Panc1 (cell line): ENCODE results near the gene TMA7B. TPM values are rescaled to one million over a fixed set of nuclear protein-coding genes. Genes with fewer than 3 reads are reported as not detected.

ENCODE experiments used
- ATAC-seq: fragments of 200-7000 bp; cut with Tn5 transposase; 2 replicates; pipeline ENCODE4 v1.9.1; 2020; ENCODE audit warnings: mild to moderate bottlenecking, moderate library complexity
- BruUV-seq: library from RNA; stranded (reverse); fragments of 400-500 nt; replicated peaks from 2 replicates; lab custom pipeline; 2021; lab: Mats Ljungman, UMichigan
- CTCF ChIA-PET: fragments of 300-600 bp; sonication (Branson Sonifier 250); formaldehyde crosslinking; loops from one replicate; lab custom pipeline; 2022; ENCODE audit warnings: antibody characterized with exemption; lab: Charles Lee
- POLR2A ChIA-PET: fragments of 300-600 bp; sonication (Branson Sonifier 250); formaldehyde crosslinking; loops from one replicate; lab custom pipeline; 2022; ENCODE audit warnings: antibody characterized with exemption; lab: Charles Lee
- DNase-seq: peaks from one replicate; pipeline ENCODE4 v3.0.0-alpha.2; 2010; ENCODE audit warnings: low read depth, low spot score
- H3K27ac ChIP-seq: 2 replicates; pipeline ENCODE4 v1.5.1; 2011; ENCODE audit warnings: mild to moderate bottlenecking, low read length, inconsistent platforms
- H3K27me3 ChIP-seq: fragments of 200-500 bp; sonication (Bioruptor generic); 2 replicates; pipeline ENCODE4 v1.6.0; 2014; ENCODE audit warnings: low read length, inconsistent platforms; ENCODE audit not compliant: control insufficient read depth, insufficient read depth
- H3K36me3 ChIP-seq: fragments of 200-500 bp; sonication (Bioruptor generic); 2 replicates; pipeline ENCODE4 v1.5.1; 2014; ENCODE audit warnings: inconsistent platforms, mild to moderate bottlenecking, low read length, moderate library complexity; ENCODE audit not compliant: control insufficient read depth, insufficient read depth
- H3K4me1 ChIP-seq: 2 replicates; pipeline ENCODE4 v1.5.1; 2011; ENCODE audit warnings: inconsistent platforms, mild to moderate bottlenecking, low read length, moderate library complexity; ENCODE audit not compliant: control insufficient read depth, insufficient read depth
- H3K4me3 ChIP-seq, 2 experiments: 2 replicates each; pipeline ENCODE4 v1.5.1; 2011 to 2012; ENCODE audit warnings: low read depth in 2 of 2, low read length in 2 of 2, mild to moderate bottlenecking in 2 of 2, inconsistent platforms in 1 of 2, moderate library complexity in 1 of 2
- H3K9me3 ChIP-seq: fragments of 200-500 bp; sonication (Bioruptor generic); 2 replicates; pipeline ENCODE4 v1.5.1; 2014; ENCODE audit warnings: low read depth, mild to moderate bottlenecking, inconsistent platforms, low read length, moderate library complexity; ENCODE audit not compliant: control insufficient read depth, insufficient read depth
- CTCF ChIP-seq: fragments of 450-650 bp; IDR thresholded peaks from 2 replicates; pipeline ENCODE4 v1.5.1; 2017; ENCODE audit warnings: mild to moderate bottlenecking
- POLR2AphosphoS5 ChIP-seq: IDR thresholded peaks from 2 replicates; pipeline ENCODE4 v1.6.1; 2012; ENCODE audit warnings: mild to moderate bottlenecking, low read depth, low read length, moderate library complexity
- REST ChIP-seq, 2 experiments: IDR thresholded peaks; 2 replicates each; pipeline ENCODE4 v1.6.1; 2011 to 2012; ENCODE audit warnings: low read depth in 2 of 2, control low read depth in 1 of 2, low read length in 1 of 2, mild to moderate bottlenecking in 1 of 2, moderate library complexity in 1 of 2; ENCODE audit not compliant: insufficient read depth in 1 of 2
- SIN3A ChIP-seq: IDR thresholded peaks from 2 replicates; pipeline ENCODE4 v1.6.1; 2012; ENCODE audit warnings: low read depth, mild to moderate bottlenecking, low read length, moderate library complexity, borderline replicate concordance; ENCODE audit not compliant: insufficient read depth
- TCF7L2 ChIP-seq: IDR thresholded peaks from 2 replicates; pipeline ENCODE4 v1.6.1; 2011; ENCODE audit warnings: mild to moderate bottlenecking, low read depth, low read length, inconsistent platforms
- in situ Hi-C: cut with HindIII; loops from 2 replicates; pipeline ENCODE4 v1.10.0; 2016; ENCODE audit warnings: low sequenced_read_pairs, low pct_unique_long_range_greater_than_20kb
- intact Hi-C: fragments of 100-400 bp; cut with micrococcal nuclease; formaldehyde crosslinking; loops from one replicate; pipeline ENCODE4 v1.10.0; 2022; ENCODE audit not compliant: unreplicated experiment
- total RNA-seq: library from RNA; stranded (reverse); gene quantifications from one replicate; pipeline ENCODE4 v1.2.1, GENCODE V29; 2021; ENCODE audit not compliant: unreplicated experiment

Gene TMA7B
- total RNA-seq, 1 experiment from 2014 or later = not detected

GRCh38 chr22:39970742-39971141 lies 10.5 kb downstream of the TMA7B start:
- intact Hi-C loops (no loop called here), in situ Hi-C loops (no loop called here)
- no peak overlapping the region for H3K4me3 ChIP-seq
- H3K27ac ChIP-seq = no peak overlapping the region
- H3K9me3 ChIP-seq = no peaks in the 10 kb centered on the region
- H3K4me1 ChIP-seq = no peaks in the 10 kb centered on the region
- POLR2A ChIA-PET = no interaction called here
- H3K36me3 ChIP-seq = no peaks in the 10 kb centered on the region
- no peak for DNase-seq
- CTCF ChIA-PET = no interaction called here
- peaks cover 2% of the 10 kb centered on the region for H3K27me3 ChIP-seq
- ATAC-seq = no peak
- BruUV-seq = no TSS peak
- TF ChIP-seq POLR2AphosphoS5 (no peak), TCF7L2 (no peak), CTCF (no peak), SIN3A (no peak), REST (IDR thresholded peaks at IDR 0.05; ENCODE audit: insufficient read depth in 1 of 2, low read depth in 2 of 2, low read length in 1 of 2) (no peak)

- TF ChIP-seq TCF7L2 (no peak), POLR2AphosphoS5 (no peak), CTCF (no peak)
- Histone ChIP-seq H3K27me3 (peaks cover 2% of the 10 kb centered on the region), H3K4me3 (no peak overlapping the region), H3K9me3 (no peaks in the 10 kb centered on the region), H3K4me1 (no peaks in the 10 kb centered on the region), H3K36me3 (no peaks in the 10 kb centered on the region), H3K27ac (no peak overlapping the region)
- DNase-seq (no peak), ATAC-seq (no peak)
- no TSS peak for BruUV-seq
- ChIA-PET POLR2A (no interaction called here), CTCF (no interaction called here)
- in situ Hi-C loops = no loop called here
- intact Hi-C loops = no loop called here
These were observed 12.4 kb downstream of the TMA7B start for GRCh38 chr22:39972641-39973040.

GRCh38 chr22:39973656-39974055 lies 13.5 kb downstream of the TMA7B start:
- CTCF ChIA-PET = interaction anchor here (0.6 kb wide), 1 partner anchor 50 kb away, joined by 3 read pairs; no protein-coding TSS in a partner anchor
- H3K27me3 ChIP-seq = peaks cover 2% of the 10 kb centered on the region
- intact Hi-C loops = no loop called here

More at GRCh38 chr22:39973656-39974055, 13.5 kb downstream of the TMA7B start:
- no TSS peak for BruUV-seq
- TF ChIP-seq SIN3A (no peak), TCF7L2 (no peak), CTCF (no peak), REST (IDR thresholded peaks at IDR 0.05; ENCODE audit: insufficient read depth in 1 of 2, low read depth in 2 of 2, low read length in 1 of 2) (no peak), POLR2AphosphoS5 (no peak)
- ATAC-seq (no peak), DNase-seq (no peak)
- Histone ChIP-seq H3K27ac (no peak overlapping the region), H3K4me3 (no peak overlapping the region), H3K9me3 (no peaks in the 10 kb centered on the region), H3K4me1 (no peaks in the 10 kb centered on the region), H3K36me3 (no peaks in the 10 kb centered on the region)
- in situ Hi-C loops = no loop called here
- POLR2A ChIA-PET = no interaction called here
